HG02870 (cell line): ENCODE results near the gene NKX3-2.

Experiments
- ATAC-seq: cut with Tn5 transposase; IDR thresholded peaks from one replicate; pipeline ENCODE4 v1.9.1; 2021; ENCODE audit warnings: mild to moderate bottlenecking, moderate library complexity; ENCODE audit not compliant: unreplicated experiment

NKX3-2 gene

DNA sequence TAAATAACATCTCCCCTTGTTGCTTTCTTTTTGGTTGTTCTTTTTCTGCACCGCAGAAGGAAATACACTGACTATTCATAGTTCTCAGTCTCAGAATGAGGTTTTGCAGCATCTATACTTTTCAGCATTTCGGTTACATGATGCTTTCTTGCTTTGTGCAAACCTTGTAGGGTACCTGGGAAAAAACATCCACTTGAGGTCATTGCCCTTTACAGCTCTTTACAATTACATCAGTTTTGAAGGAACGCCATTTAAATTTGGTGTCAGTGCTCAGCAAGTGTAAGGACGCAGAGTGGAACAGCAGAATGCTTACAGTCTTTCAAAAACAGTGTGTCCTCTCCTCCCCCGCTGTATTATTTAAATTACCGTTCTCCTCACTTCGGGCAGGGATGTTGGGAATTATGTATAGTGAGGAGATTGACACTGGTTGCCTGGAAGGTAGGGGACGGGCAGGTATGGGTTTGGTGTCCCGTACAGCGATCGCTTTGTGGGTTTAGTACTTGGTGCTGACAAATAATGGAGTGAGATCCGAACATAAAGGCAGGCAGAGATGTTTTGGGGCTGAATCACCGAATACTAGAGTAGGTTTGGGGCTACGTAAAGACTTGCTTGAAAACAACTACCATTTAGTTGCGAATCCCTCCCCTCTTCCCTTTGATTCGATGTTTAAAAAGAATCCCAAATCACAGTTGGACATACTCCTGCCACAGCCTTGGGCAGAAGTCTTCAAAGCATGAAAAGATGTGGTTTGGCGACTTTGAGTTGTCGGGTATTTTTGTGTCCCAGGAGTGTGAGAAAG is 2.0 kb upstream of the NKX3-2 start:
- no peak for ATAC-seq

DNA sequence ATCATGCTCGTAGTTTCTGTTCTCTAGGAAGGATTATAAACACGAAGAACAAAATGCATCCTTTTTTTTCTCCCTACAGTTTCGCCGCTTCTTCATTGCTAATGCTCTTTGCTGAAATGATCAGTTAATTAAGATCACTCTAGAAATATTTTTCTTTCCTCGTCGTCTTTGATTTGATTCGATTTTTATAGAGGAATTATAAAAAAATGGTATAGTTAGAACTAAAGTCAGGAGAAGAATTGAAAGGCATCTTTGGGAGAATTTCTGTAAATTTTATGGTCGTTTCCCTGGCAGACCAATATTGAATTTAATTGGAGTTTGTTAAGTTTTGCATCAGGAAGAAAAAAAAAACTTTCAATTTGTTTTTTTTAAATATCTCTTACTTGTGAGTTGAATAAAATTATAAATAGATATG is 1.1 kb upstream of the NKX3-2 start:
- ATAC-seq = no peak

DNA sequence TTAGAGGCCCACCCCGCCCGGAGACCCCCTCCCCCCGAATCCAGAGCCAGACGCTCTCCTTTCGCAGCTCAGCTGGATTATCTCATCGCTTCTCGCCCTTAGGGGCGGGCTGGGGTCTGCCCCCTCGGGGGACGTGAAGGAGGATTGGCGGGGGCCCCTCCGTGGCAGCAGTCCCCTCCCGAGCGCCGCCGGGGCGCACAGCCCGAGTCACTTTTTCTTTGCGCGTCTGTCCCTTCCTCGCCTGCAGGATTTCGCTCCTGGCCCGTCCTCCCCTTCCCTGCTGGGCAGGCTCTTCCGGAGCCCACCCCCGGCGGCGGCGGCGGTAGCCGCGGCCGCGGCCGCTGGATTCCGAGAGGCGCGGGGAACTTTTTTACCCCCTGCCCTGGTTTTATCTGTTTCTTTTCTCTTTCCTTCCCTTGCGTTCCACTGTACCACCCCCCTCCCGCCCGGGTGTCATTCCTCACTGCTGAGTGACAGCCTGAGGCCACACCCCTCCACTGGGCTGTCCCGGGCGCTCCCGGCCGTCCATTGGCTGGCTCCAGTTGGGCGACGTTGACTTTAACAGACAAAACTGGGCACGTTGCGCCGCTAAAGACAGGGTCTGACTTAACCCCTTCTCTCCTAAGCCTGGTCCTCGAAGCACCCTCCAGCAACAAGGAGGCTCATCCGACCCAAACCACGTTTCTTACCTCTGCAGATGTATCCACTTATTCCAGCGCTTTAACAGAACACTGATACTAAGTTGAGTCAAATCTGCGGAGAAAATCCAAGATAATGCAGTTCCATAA is 492 bp upstream of the NKX3-2 start:
- peak; percentile 59 for ATAC-seq

DNA sequence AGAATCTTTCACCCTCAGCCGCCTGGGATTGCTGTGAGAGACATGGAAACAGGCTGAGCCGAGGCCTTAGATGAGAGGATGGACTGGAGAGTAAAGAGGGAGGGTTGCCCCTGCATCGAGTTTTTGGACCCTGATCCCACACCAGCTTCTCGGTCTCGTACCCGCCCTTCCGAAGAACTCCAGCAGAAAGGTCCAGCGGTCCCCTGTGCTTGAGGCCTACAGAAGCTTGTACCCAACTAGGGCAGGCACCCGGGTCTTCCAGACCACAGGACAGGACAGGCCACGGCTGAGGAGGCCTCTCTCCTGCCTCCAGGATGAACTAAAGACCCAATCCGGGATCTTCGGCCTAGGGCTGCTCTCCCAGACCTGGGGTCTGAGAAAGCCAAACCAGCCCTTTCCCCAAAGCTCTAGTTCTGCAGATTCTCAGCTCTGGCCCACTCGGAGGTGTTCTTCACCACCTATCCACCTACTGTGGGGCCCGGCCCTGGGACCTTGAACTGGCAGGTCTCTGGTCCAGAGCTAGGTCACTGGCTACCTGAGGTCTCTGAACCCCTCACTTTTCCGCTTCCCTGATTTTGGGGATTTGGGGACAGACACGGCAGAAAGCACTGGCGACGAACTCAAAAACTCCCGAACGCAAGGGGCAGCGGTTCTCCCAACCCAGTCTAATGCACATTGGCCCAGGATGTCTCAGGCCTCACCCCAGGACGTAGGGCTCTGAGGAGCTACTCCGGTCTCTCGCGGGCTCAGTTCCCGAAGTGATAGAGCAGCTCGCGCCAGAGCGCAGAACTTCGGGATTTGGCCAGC is 1.1 kb downstream of the NKX3-2 start:
- ATAC-seq = no peak

DNA sequence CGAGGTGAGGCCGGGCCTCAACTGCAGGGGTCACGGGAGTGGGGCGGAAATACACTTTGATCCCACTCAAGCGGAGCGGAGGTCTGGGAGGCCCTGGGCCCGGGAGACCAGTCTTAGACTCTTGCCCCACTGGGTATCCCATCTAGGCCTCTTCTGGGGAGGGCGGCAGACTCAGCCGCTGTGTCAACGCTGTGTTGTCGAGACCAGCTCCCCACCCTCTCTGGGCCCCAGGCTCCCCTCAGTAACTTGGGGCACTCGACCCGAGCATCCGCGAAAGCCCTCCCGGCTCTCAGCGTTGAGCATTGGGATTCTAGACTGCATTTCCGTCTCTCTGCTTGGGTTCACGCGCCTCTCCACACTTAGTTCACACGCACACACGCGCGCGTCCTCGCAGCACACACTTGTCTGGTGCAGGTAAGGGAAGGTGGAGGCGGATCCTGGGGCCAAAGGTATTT is 1.7 kb downstream of the NKX3-2 start:
- no peak for ATAC-seq

DNA sequence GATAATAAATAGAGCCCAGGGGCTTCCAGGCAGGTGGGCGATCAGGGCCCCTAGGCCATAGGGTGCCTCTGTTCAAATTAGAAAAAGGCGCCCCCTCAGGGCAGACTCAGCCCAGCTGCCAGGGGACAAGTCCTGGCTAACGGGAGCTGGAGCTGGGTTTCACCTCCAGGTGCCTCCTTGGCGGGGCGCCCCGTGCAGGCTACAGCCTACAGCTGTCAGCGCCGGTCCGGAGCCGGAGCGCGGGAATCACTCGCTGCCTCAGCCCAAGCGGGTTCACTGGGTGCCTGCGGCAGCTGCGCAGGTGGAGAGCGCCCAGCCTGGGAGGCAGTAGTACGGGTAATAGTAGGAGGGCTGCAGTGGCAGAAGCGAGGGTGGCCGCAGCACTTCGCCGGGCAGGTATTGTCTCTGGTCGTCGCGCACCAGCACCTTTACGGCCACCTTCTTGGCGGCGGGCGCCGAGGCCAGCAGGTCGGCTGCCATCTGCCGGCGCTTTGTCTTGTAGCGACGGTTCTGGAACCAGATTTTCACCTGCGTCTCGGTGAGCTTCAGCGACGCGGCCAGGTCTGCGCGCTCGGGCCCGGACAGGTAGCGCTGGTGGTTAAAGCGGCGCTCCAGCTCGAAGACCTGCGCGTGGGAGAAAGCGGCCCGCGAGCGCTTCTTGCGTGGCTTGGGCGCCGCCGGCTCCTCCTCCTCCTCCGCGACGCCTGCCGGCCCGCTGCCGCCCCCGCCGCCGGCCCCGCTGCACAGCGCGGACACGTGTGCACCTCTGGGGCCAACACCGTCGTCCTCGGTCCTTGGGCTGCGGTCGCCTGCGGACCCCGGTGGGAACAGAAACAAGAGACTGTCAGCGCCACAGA is 2.4 kb downstream of the NKX3-2 start:
- no peak for ATAC-seq

DNA sequence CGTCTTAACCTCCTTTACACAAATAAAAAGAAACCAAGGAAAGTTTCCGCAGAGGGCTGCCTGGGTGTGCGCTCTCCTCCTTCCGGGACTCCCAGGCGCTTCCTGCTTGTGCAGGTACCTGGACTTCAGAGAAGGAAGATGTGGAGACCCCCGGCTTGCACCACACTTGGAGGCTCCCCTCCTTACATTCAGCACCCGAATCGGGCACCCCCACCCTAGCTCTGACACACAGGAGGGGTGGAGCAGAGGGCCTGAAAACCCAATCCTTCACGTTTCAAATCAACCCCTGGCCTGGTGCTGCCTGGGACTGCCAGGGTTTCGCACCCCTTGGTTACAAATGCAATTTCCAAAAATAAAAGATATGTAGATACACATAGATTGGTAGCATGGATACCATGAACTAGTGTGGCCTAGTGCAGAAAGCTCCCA is 3.1 kb downstream of the NKX3-2 start:
- ATAC-seq = no peak

DNA sequence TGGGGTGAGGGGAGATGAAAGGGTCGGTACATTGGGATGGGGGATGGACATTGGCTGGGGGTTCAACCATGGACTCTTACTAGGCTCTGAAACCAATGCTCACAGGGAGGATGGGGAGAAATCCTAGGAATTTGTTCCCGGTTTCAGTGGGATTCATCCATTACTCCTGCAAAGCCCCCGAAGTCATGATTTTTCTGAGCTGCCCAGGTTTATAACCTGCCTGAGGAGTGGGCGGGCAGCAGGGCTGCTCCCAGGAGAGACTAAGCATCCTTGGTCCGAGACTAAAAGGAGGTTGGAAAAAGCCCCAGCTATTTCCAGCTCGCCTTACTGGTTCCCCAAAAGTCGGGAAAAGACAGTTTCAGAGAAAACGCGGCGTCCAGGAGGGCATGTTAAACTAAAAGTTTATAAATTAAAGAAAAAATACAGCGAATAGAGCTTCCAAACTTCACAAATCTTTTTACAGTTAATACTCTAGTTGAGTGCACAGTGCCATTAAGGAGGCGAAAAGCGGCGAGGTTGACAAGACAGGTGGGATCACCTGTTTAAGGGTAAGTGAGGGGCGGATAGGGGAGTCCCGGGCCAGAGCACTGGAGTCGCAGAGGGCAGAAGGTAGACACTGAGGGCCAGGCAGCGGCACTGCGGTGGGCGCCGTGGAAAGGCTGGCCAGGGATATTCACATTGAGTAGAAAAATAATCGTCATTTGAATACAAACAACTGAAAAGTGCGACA is 3.7 kb downstream of the NKX3-2 start:
- ATAC-seq = no peak

DNA sequence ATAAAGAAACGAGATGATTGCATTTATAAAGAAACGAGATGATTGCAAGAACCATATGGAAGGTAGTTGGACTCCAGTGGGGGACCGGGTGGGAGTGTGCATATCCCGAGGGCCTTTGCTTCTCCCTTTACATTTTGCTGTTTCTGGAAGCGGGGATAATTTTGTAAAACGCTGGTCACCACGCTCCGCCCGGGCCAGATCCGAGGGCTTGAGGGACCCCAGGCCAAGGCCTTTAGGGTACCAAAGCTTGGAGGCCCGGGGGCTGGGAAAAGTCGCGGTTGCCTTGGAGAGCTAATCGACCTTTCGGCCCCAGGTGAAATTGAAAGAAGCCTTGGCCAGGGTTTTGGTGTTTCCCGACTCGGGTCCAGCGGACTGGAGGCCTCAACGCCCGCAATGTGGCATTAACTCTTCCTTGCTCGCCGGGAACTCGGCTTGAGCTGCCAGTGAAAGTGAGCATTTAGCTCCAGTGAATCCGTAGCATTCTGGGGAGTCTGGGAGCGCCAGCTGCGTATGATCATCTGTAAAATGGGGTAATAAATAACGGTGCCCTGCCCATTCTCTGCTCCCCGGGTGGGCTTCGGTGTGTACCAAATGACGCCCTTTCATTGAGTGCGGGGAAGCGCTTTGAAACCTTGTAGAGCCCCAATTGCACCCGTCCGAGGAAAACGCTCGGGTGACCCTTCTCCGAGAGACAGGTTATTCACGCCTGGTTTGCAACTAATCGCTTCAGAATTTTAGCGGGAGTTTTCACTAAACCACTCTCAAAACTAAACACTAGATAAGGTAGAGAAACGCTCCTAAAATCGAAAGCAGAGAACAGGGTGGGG is 4.5 kb downstream of the NKX3-2 start:
- no peak for ATAC-seq

DNA sequence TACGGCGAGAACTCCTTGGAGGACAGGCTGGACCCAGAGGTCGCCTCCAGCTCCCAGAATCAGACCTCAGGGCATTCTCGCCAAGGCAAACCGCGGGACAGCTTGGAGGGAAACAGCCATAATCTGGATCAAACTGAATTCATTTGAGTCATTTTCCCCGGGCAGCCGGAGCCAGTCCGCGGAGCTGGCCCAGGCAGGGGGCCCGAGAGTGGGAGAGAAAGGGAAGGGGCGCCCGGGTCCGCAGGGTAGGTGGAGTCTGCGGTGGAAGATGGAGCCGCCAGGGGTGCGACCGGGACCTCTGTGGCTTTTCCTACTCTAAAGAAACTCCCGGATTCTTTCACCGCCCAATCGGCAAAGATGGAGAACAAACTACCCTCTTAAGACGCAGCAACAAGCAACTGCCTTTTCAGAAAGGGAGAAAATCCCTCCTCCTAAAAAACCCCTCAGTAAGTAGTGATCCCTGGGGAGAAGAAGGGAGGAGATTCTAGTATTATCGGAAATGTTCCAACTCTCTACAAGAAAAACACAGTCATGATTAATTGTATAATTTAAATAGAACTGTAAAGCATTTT is 5.2 kb downstream of the NKX3-2 start:
- ATAC-seq = no peak

DNA sequence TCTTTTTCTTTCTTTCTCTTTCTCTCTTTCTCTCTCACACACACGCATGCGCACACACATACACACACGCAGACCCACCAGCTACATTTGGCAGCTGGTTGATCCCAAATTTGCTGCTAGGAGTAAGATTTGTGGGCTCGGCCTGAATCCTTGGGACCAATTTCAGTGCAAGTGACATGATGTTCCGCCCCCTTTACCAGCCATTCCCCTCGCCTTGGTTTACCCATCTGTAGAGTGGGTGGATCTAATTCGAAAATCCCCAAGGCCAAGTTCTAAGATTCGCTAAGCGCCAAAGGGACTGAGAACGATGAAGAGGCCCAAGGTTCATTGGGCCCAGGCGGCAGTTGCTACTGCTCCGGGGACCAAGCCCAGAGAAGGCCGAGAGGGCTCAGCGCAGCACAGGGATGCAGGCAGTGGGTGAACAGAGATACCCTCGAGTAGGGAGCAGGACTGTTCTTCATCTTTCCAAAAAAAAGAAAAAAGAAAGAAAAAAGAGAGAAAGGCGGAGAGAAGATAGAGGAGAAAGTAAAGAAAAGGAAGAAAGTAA is 5.8 kb downstream of the NKX3-2 start:
- ATAC-seq = no peak

DNA sequence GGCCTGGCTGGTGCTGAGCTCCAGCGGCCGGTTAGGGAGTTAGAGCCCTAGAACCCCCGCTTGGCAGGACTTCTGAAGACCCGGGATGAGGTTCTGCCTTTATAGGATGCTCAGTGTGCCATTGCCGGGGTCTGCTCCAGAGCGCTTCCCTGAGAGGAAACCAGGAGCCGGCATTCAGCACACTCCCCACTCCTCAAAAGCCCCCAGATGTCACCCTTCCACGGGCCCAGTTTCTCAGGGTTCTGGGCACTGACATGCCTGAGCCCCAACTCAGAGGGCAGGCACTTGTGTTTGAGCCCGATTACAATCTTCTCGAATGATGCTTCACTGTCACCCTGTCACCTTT is 6.5 kb downstream of the NKX3-2 start:
- ATAC-seq = no peak

DNA sequence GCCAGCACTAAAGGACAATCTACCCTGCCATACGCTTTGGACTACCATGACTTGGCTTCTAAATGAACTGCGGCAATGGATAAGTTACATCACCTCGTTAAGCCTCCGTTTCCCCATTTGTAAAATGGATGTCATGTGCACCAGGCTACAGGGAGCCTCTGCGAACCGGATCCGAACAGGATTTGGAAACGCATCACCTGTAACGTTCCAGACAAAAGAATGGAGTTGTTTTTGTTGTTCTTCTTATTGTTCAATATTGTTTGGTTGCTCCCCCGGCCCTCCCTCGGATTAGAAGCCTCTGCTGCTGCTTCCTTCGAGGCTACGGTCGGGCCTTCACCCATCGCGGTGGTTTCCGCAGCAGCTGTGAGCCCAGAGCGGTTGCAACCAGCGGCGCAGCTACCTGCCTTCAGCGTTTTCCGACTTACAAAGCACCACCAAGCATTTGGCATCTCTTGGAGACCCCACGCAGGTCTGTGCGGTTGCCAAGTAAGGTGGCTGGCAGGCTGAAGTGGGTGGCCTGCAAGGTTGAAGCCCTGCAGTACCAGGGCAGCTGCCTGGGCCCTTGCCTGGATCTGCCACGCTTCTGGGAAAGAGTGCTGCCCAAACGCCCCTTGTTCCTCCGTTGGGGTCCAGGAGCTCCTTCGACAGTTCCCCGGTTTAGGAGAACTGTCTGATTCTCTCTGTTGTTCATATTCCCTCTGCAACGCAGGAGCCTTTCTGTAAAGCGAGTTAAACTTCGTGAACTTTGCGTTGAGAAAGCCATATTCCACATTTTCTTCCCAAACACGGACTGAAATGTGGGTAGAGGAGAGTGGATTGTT is 7.1 kb downstream of the NKX3-2 start:
- ATAC-seq = no peak

DNA sequence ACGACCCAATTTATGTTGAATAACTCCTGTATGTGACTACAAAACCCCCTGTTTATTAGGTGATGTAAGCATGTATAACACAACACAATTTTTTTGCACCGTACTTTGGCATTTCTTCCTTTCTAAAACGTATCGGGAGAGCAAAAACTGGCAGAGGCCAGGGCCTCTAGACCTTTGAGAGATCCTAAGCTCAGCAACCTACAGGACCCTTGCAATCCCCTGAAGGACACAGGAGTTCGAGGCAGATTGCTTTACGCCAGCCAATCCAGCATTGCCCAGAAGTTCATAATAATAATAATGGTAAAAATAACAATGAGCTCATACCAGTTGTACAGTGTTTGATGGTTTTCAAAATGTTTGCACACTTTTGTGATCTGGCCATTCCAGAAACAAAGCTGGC is 7.7 kb downstream of the NKX3-2 start:
- ATAC-seq = no peak

DNA sequence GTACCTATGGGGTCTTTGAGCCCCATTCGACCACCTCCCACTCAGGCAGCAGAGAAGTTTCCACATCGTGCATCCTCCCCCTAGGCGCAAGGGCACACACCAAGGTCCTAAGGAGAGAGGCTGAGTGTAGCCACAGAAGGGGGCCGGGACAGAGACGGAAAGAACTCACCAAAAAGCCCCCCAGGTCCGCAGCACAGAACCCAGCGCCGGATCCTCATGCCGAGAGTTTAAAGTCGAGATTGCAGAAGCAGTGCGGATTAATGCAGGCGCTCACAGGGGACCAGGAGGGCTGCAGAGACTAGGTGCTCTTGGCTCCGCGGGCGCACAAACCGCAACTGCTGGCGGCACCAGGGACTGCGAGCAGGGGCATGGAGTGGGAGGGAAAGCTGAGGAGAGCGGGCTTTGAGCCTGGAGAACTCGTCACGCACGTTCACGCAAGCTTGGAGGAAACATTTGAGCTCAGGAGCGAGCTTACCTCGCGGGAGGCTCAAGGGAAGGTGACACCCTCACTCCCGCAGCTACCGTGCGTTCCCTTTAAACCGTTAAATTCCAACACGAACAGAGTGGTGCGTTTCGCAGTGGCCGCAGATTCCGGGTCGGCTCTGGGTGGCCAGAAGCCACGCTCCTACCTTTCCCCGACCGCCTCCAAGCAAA is 8.5 kb downstream of the NKX3-2 start:
- ATAC-seq = no peak

DNA sequence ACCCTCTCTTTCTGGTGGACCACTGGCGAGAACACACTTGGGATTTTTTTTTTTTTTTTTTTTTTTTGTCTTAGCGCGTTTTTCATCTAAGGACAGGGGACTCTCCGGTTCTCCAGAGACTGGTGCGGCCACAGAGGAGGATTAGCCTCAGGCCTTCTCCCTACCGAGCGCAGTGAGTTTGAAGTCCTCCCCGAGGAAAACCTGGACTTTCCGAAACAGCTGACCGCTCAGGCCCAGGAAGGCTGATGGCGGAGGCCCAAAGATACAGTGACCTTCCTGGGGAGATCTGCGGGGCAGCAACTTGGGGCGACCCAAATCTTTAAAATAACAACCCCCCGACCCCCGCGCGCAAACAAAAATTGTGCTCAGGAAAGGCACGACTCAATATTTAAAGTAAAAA is 9.2 kb downstream of the NKX3-2 start:
- ATAC-seq = no peak
